HepG2 (cell line): ENCODE data around the gene INSIG1. TPM values are rescaled to one million over a fixed set of nuclear protein-coding genes. Genes with fewer than 3 reads are reported as not detected.

ENCODE experiments used
- ATAC-seq: fragments of 200-7000 bp; cut with Tn5 transposase; 3 replicates; pipeline ENCODE4 v1.9.1; 2020; ENCODE audit warnings: mild to moderate bottlenecking, moderate library complexity
- BruUV-seq: library from RNA; stranded (reverse); fragments of 400-500 nt; replicated peaks from 2 replicates; lab custom pipeline; 2021; lab: Mats Ljungman, UMichigan
- CTCF ChIA-PET: fragments of 300-600 bp; formaldehyde crosslinking; extraction: SDS; loops from one replicate; lab custom pipeline; 2021; ENCODE audit warnings: low total read pairs, inconsistent platforms, low intra/inter-chr PET ratio; lab: Yijun Ruan, JAX
- POLR2A ChIA-PET: fragments of 350-600 bp; sonication (Branson Sonifier 250); formaldehyde crosslinking; loops from one replicate; lab custom pipeline; 2020; ENCODE audit warnings: antibody characterized with exemption, inconsistent platforms; lab: Yijun Ruan, JAX
- DNase-seq: peaks from one replicate; pipeline ENCODE4 v3.0.0-alpha.2; 2015; ENCODE audit warnings: low spot score
- FAIRE-seq: peaks from 3 replicates; lab custom pipeline; 2011; peaks lifted over from hg19 to GRCh38; lab: Jason Lieb, UNC
- H2AFZ ChIP-seq: one replicate; pipeline ENCODE4 v1.6.1; 2011; ENCODE audit warnings: low read length, inconsistent platforms
- H3K27ac ChIP-seq: fragments of 300-600 bp; 3 replicates; pipeline ENCODE4 v1.8.0; 2011; ENCODE audit warnings: mixed run types, mild to moderate bottlenecking, mixed read lengths, low read length, inconsistent platforms; ENCODE audit not compliant: insufficient read depth; ENCODE audit errors: extremely low read length
- H3K27me3 ChIP-seq, 2 experiments: fragments of 200-600 bp in 1 of 2; 2 replicates in 1 of 2; 3 replicates in 1 of 2; pipeline versions ENCODE4 v1.6.0 to v1.8.0; 2011; ENCODE audit warnings: low read length in 2 of 2, mild to moderate bottlenecking in 2 of 2, moderate library complexity in 2 of 2, inconsistent platforms in 1 of 2; ENCODE audit not compliant: insufficient read depth in 2 of 2, control insufficient read depth in 1 of 2
- H3K36me3 ChIP-seq, 2 experiments: fragments of 200-600 bp in 1 of 2; replicated peaks in 1 of 2; 2 replicates in 1 of 2; 3 replicates in 1 of 2; pipeline versions ENCODE4 v1.5.1 to v1.8.0; 2011; ENCODE audit warnings: low read length in 2 of 2, inconsistent platforms in 1 of 2; ENCODE audit not compliant: insufficient read depth in 2 of 2, control insufficient read depth in 1 of 2
- H3K4me1 ChIP-seq: 2 replicates; pipeline ENCODE4 v1.5.1; 2012; ENCODE audit warnings: low read length, inconsistent platforms; ENCODE audit not compliant: insufficient read depth
- H3K4me2 ChIP-seq: 2 replicates; pipeline ENCODE4 v1.6.0; 2011; ENCODE audit warnings: low read depth, low read length, inconsistent platforms
- H3K4me3 ChIP-seq, 3 experiments: fragments of 200-600 bp in 1 of 3; sonication (generic), shearing (Covaris generic) in 1 of 3; replicated peaks in 1 of 3; 2 replicates each; pipeline ENCODE4 v1.5.1; 2011 to 2016; ENCODE audit warnings: low read length in 3 of 3, inconsistent platforms in 2 of 3, low read depth in 2 of 3, mild to moderate bottlenecking in 2 of 3, control low read depth in 1 of 3, mixed read lengths in 1 of 3; ENCODE audit not compliant: insufficient read depth in 1 of 3
- H3K79me2 ChIP-seq: one replicate; pipeline ENCODE4 v1.6.1; 2011; ENCODE audit warnings: low read length, inconsistent platforms; ENCODE audit not compliant: insufficient read depth
- H3K9ac ChIP-seq: 2 replicates; pipeline ENCODE4 v1.6.0; 2011; ENCODE audit warnings: mild to moderate bottlenecking, low read depth, low read length, inconsistent platforms; ENCODE audit not compliant: insufficient read depth
- H3K9me3 ChIP-seq: 2 replicates; pipeline ENCODE4 v1.5.1; 2012; ENCODE audit warnings: mild to moderate bottlenecking, low read length
- H4K20me1 ChIP-seq: 2 replicates; pipeline ENCODE4 v1.6.0; 2011; ENCODE audit warnings: inconsistent platforms, mild to moderate bottlenecking, low read length, moderate library complexity; ENCODE audit not compliant: insufficient read depth
- AHR ChIP-seq: IDR thresholded peaks from 2 replicates; pipeline ENCODE4 v1.6.1; 2018; ENCODE audit warnings: missing genetic modification reagents, missing compliant biosample characterization
- GFI1 ChIP-seq: sonication (generic); formaldehyde crosslinking; IDR thresholded peaks from 2 replicates; pipeline ENCODE4 v1.5.0; 2020; ENCODE audit warnings: missing genetic modification reagents, mild to moderate bottlenecking, borderline replicate concordance
- HBP1 ChIP-seq: IDR thresholded peaks from 2 replicates; pipeline ENCODE4 v1.6.1; 2016; ENCODE audit warnings: low read depth, control low read depth
- KLF9 ChIP-seq: IDR thresholded peaks from 2 replicates; pipeline ENCODE4 v1.6.1; 2016; ENCODE audit warnings: low read depth
- MNT ChIP-seq: fragments of 450-650 bp; IDR thresholded peaks from 2 replicates; pipeline ENCODE4 v1.6.1; 2016
- NR2F6 ChIP-seq, 2 experiments: IDR thresholded peaks; 2 replicates each; pipeline ENCODE4 v1.6.1; 2016; ENCODE audit warnings: antibody characterized with exemption in 1 of 2, mild to moderate bottlenecking in 1 of 2
- SSRP1 ChIP-seq: IDR thresholded peaks from 2 replicates; pipeline ENCODE4 v1.6.1; 2016; ENCODE audit warnings: control low read depth
- ZNF256 ChIP-seq: sonication (generic); formaldehyde crosslinking; conservative IDR thresholded peaks from 2 replicates; pipeline ENCODE4 v1.4.0; 2020; ENCODE audit warnings: missing genetic modification reagents
- ZNF30 ChIP-seq: sonication (generic); formaldehyde crosslinking; IDR thresholded peaks from 2 replicates; pipeline ENCODE4 v1.5.0; 2020; ENCODE audit warnings: mild to moderate bottlenecking, missing genetic modification reagents
- ZNF816 ChIP-seq: sonication (generic); formaldehyde crosslinking; IDR thresholded peaks from 2 replicates; pipeline ENCODE4 v1.8.0; 2022; ENCODE audit warnings: missing genetic modification reagents, mild to moderate bottlenecking, borderline replicate concordance
- WGBS: methylation state at CpG from one replicate; pipeline ENCODE4 v1.1.6; 2017; ENCODE audit warnings: low lambda C conversion rate; 5-methylcytosine and 5-hydroxymethylcytosine counted together
- in situ Hi-C: cut with HindIII; loops from 2 replicates; pipeline ENCODE4 v1.10.0; 2017; ENCODE audit warnings: low pct_unique_long_range_greater_than_20kb; ENCODE audit not compliant: extremely low pct_ligation_motif_present
- intact Hi-C: fragments of 100-400 bp; cut with micrococcal nuclease; formaldehyde crosslinking; loops from one replicate; pipeline ENCODE4 v1.10.0; 2022; ENCODE audit not compliant: unreplicated experiment
- polyA plus RNA-seq, 8 experiments: library from polyadenylated mRNA; depleted of rRNA in 3 of 8; stranded (reverse) in 7 of 8; unstranded in 1 of 8; fragments of >200 nt; fragmentation: Illumina TruSeq in 4 of 8; extraction: Trizol in 4 of 8; gene quantifications; 2 replicates each; pipeline versions ENCODE4 v1.2.1 to v1.2.3, GENCODE V29; 2011 to 2016; ENCODE audit warnings: low read depth in 4 of 8, missing spikeins in 1 of 8, mixed read lengths in 1 of 8; ENCODE audit not compliant: insufficient read depth in 1 of 8
- total RNA-seq, 5 experiments: library from RNA; depleted of rRNA; stranded (reverse); fragments of >200 nt; fragmentation: Illumina TruSeq; extraction: Trizol; gene quantifications; 2 replicates each; pipeline ENCODE4 v1.2.3, GENCODE V29; 2016; ENCODE audit warnings: low read depth in 1 of 5
- TF ChIP-seq, protein P1 (sequence below): IDR thresholded peaks from 2 replicates; pipeline ENCODE4 v1.6.1; 2016; ENCODE audit warnings: mild to moderate bottlenecking, missing biosample characterization, missing genetic modification reagents

The INSIG1 gene
- total and polyA plus RNA-seq, 2 of the 13 experiments (the other 11 are each of a cell fraction or from before 2014, with no cell fraction given): 0.07 to 0.11 TPM

DNA sequence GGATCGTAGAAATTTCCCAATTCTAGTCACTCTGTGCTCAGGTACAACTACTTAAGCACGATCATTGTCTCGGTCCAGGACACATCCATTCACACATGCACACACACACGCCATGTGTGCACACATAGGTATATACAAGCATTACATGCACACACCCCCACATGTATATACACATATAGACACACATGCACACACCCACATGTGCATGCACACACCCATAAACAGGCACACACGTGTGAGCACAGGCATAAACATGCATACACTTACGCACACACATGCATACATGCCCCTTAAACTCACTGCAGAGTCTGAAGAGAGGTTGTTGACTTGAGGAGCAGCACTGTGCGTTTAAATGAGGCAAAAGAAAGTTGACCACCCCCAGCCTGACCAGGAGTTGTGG, 32.5 kb upstream of the INSIG1 start:
- Histone ChIP-seq H3K9ac (no peak overlapping the region), H4K20me1 (no peaks in the 10 kb centered on the region), H3K36me3 (no peaks in the 10 kb centered on the region), H3K4me1 (0 out of 2 replicates have a peak, but pooled peaks cover 4% of the 10 kb centered on the region), H3K4me2 (no peak overlapping the region), H3K4me3 (no peak overlapping the region), H3K9me3 (no peaks in the 10 kb centered on the region), H3K27ac (no peak overlapping the region), H2AFZ (no peak overlapping the region), H3K79me2 (no peaks in the 10 kb centered on the region), H3K27me3 (peaks cover 0 to 43% of the 10 kb centered on the region in 2 experiments)
- ChIA-PET CTCF (no interaction called here), POLR2A (no interaction called here)
- in situ Hi-C loops: no loop called here
- WGBS: 18% methylated on average over 7 of the region's 7 CpGs
- intact Hi-C loops: no loop called here
- ATAC-seq (no peak), FAIRE-seq (no peak), DNase-seq (no peak)
- BruUV-seq: no TSS peak
- TF ChIP-seq GFI1 (no peak), MNT (peak; percentile 94)

- Histone ChIP-seq H3K4me1 (0 out of 2 replicates have a peak, but pooled peaks cover 9% of the 10 kb centered on the region), H2AFZ (no peak overlapping the region), H3K36me3 (no peaks in the 10 kb centered on the region), H3K4me2 (no peak overlapping the region), H3K9ac (no peak overlapping the region), H3K27me3 (peaks cover 0 to 39% of the 10 kb centered on the region in 2 experiments), H3K9me3 (no peaks in the 10 kb centered on the region), H4K20me1 (no peaks in the 10 kb centered on the region), H3K4me3 (no peak overlapping the region), H3K79me2 (no peaks in the 10 kb centered on the region), H3K27ac (no peak overlapping the region)
- FAIRE-seq: no peak
- no peak for ATAC-seq
- no peak for DNase-seq
- ChIA-PET CTCF (no interaction called here), POLR2A (no interaction called here)
- no TSS peak for BruUV-seq
- no peak for TF ChIP-seq KLF9 (CRISPR knock-in tag)
- TF ChIP-seq AHR (CRISPR knock-in tag): no peak
- TF ChIP-seq NR2F6 (IDR thresholded peaks at IDR 0.05): no peak
- TF ChIP-seq NR2F6 (CRISPR knock-in tag; IDR thresholded peaks at IDR 0.05): no peak
- TF ChIP-seq HBP1: no peak
- no peak for TF ChIP-seq ZNF256 (CRISPR knock-in tag)
- TF ChIP-seq, protein P1, sequence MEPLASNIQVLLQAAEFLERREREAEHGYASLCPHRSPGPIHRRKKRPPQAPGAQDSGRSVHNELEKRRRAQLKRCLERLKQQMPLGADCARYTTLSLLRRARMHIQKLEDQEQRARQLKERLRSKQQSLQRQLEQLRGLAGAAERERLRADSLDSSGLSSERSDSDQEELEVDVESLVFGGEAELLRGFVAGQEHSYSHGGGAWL (CRISPR knock-in tag): no peak
- TF ChIP-seq ZNF30 (CRISPR knock-in tag): no peak
- no peak for TF ChIP-seq ZNF816 (CRISPR knock-in tag)
- TF ChIP-seq SSRP1: no peak
- in situ Hi-C loops: no loop called here
- intact Hi-C loops: no loop called here
- 43% methylated on average over 7 of the region's 7 CpGs for WGBS
These were observed 31.7 kb upstream of the INSIG1 start for GRCh38 chr7:155265961-155266360.
